Fibroblast of villous mesenchyme (primary cell): Measurements from ENCODE around the gene TIGD3. TPM values are rescaled to one million over a fixed set of nuclear protein-coding genes. Genes with fewer than 3 reads are reported as not detected.

Source experiments
- DNase-seq: peaks from one replicate; pipeline ENCODE4 v3.0.0-alpha.2; 2010; ENCODE audit warnings: low read depth
- H3K4me3 ChIP-seq: 2 replicates; pipeline ENCODE4 v1.5.1; 2011; ENCODE audit warnings: low read depth, mild to moderate bottlenecking, low read length
- CTCF ChIP-seq: IDR thresholded peaks from 2 replicates; pipeline ENCODE4 v1.5.1; 2012; ENCODE audit warnings: low read depth, mild to moderate bottlenecking, low read length; ENCODE audit not compliant: insufficient read depth
- total RNA-seq: library from RNA; depleted of rRNA; stranded (reverse); fragments of >200 nt; gene quantifications from 2 replicates; pipeline ENCODE4 v1.2.3, GENCODE V29; 2012

Gene TIGD3
- total RNA-seq, 1 donor = not detected

GRCh38 chr11:65310736-65311135, 43.8 kb upstream of the TIGD3 start:
- no peak for TF ChIP-seq CTCF
- no peak overlapping the region for H3K4me3 ChIP-seq
- DNase-seq = no peak

GRCh38 chr11:65311170-65311678, 43.3 kb upstream of the TIGD3 start:
- DNase-seq = no peak
- no peak for TF ChIP-seq CTCF
- H3K4me3 ChIP-seq = no peak overlapping the region

- DNase-seq = peak; percentile 88
- no peak for TF ChIP-seq CTCF
- peak within 1 kb of the TSS; percentile 99 for H3K4me3 ChIP-seq
Measured at GRCh38 chr11:65314501-65315203, 39.9 kb upstream of the TIGD3 start, which contains the start of gene CDC42EP2. TSS of gene CDC42EP2 (plus strand) at chr11:65314866. CDS start at chr11:65320899, 6,033 bp downstream.

GRCh38 chr11:65315204-65315865, 39.2 kb upstream of the TIGD3 start:
- peak overlapping the region; percentile 99 for H3K4me3 ChIP-seq
- DNase-seq = peak; percentile 83
- TF ChIP-seq CTCF = peak; percentile 93

GRCh38 chr11:65315866-65316226, 38.7 kb upstream of the TIGD3 start:
- H3K4me3 ChIP-seq = peak overlapping the region; percentile 99
- DNase-seq = no peak
- no peak for TF ChIP-seq CTCF

GRCh38 chr11:65316227-65317024, 38.1 kb upstream of the TIGD3 start:
- H3K4me3 ChIP-seq = peak overlapping the region; percentile 99
- DNase-seq = peak; percentile 95
- TF ChIP-seq CTCF = no peak
